Measurements from ENCODE around the gene MRTFA.

GRCh38 chr22:40396882-40397281, 239.6 kb downstream of the MRTFA start:
- TF ChIP-seq CTCF (conservative IDR thresholded peaks at IDR 0.05 in 1 of 2, IDR thresholded peaks at IDR 0.05 in 1 of 2; ENCODE audit: extremely low read depth in 1 of 2, insufficient read depth in 1 of 2, low read depth in 1 of 2, low read length in 2 of 2) (no peak), EZH2 (IDR thresholded peaks at IDR 0.05; ENCODE audit: borderline replicate concordance, low read length) (no peak)
